Measurements from ENCODE around the gene TMPRSS11A.

DNA sequence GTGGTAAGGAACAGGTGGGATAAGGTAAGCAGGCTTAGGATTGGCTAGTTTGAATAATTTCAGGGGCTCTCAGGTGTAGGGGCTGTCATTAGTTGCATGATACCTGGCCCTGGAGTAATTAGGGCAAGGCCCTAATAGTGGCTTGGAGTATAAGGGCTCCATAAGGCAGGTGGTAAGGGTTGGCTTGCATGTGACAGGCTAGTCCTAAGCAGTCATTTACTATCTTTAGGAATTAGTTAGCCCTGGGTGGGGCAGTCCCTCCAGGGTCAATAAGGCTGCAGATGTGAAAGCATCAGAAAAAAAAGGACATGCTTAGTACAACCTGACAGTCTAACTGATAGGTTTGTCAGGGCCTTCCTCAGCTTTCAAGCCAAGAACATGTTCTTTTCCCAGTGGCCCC is 71.6 kb downstream of the TMPRSS11A start:
- TF ChIP-seq, protein P1, sequence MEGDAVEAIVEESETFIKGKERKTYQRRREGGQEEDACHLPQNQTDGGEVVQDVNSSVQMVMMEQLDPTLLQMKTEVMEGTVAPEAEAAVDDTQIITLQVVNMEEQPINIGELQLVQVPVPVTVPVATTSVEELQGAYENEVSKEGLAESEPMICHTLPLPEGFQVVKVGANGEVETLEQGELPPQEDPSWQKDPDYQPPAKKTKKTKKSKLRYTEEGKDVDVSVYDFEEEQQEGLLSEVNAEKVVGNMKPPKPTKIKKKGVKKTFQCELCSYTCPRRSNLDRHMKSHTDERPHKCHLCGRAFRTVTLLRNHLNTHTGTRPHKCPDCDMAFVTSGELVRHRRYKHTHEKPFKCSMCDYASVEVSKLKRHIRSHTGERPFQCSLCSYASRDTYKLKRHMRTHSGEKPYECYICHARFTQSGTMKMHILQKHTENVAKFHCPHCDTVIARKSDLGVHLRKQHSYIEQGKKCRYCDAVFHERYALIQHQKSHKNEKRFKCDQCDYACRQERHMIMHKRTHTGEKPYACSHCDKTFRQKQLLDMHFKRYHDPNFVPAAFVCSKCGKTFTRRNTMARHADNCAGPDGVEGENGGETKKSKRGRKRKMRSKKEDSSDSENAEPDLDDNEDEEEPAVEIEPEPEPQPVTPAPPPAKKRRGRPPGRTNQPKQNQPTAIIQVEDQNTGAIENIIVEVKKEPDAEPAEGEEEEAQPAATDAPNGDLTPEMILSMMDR (IDR thresholded peaks at IDR 0.05) = no peak
- TF ChIP-seq POLR2AphosphoS5 (IDR thresholded peaks at IDR 0.05) (no peak), POLR2A (IDR thresholded peaks at IDR 0.05) (no peak)
